UCSD-AML1 (cell line): ENCODE data around the gene COX4I1.
"Not testable (repeated sequence)": the region's sequence is repeated elsewhere in the genome, so short reads cannot be mapped to it uniquely, and the experiment has no call there.

ENCODE experiments used
- DNase-seq: peaks from one replicate; lab custom pipeline; 2025; ENCODE audit not compliant: unreplicated experiment; lab: John Stamatoyannopoulos, UW

COX4I1 gene

GRCh38 chr16:85823328-85823920 lies 23.9 kb downstream of the COX4I1 start:
- DNase-seq, result no peak

- DNase-seq, result no peak
These were observed 25.0 kb downstream of the COX4I1 start for GRCh38 chr16:85824161-85825135.

- DNase-seq, result no peak
These were observed 25.8 kb downstream of the COX4I1 start for GRCh38 chr16:85825326-85825725.

GRCh38 chr16:85826686-85827247 lies 27.3 kb downstream of the COX4I1 start:
- no peak for DNase-seq

GRCh38 chr16:85828166-85828565 lies 28.7 kb downstream of the COX4I1 start:
- no peak for DNase-seq

GRCh38 chr16:85829171-85829719 lies 29.8 kb downstream of the COX4I1 start:
- no peak for DNase-seq

- DNase-seq, result peak; percentile 77
These were observed 30.4 kb downstream of the COX4I1 start for GRCh38 chr16:85829751-85830445.

GRCh38 chr16:85830821-85831220 lies 31.3 kb downstream of the COX4I1 start:
- no peak for DNase-seq

- DNase-seq, result no peak
These were observed 33.2 kb downstream of the COX4I1 start for GRCh38 chr16:85832570-85833218.

- no peak for DNase-seq
These were observed 33.9 kb downstream of the COX4I1 start for GRCh38 chr16:85833219-85833920.

- no peak for DNase-seq
These were observed 35.2 kb downstream of the COX4I1 start for GRCh38 chr16:85834741-85835140.

GRCh38 chr16:85835227-85835751 lies 35.8 kb downstream of the COX4I1 start:
- no peak for DNase-seq

GRCh38 chr16:85835956-85836705 lies 36.6 kb downstream of the COX4I1 start:
- DNase-seq, result no peak

GRCh38 chr16:85836706-85837582 lies 37.4 kb downstream of the COX4I1 start:
- DNase-seq, result no peak

- not testable (repeated sequence) for DNase-seq
These were observed 38.2 kb downstream of the COX4I1 start for GRCh38 chr16:85837654-85838053.

- DNase-seq, result no peak
These were observed 38.9 kb downstream of the COX4I1 start for GRCh38 chr16:85838381-85838780.

- DNase-seq, result no peak
These were observed 39.5 kb downstream of the COX4I1 start for GRCh38 chr16:85838876-85839585.
